ENCODE results near the gene SLC6A3.

DNA sequence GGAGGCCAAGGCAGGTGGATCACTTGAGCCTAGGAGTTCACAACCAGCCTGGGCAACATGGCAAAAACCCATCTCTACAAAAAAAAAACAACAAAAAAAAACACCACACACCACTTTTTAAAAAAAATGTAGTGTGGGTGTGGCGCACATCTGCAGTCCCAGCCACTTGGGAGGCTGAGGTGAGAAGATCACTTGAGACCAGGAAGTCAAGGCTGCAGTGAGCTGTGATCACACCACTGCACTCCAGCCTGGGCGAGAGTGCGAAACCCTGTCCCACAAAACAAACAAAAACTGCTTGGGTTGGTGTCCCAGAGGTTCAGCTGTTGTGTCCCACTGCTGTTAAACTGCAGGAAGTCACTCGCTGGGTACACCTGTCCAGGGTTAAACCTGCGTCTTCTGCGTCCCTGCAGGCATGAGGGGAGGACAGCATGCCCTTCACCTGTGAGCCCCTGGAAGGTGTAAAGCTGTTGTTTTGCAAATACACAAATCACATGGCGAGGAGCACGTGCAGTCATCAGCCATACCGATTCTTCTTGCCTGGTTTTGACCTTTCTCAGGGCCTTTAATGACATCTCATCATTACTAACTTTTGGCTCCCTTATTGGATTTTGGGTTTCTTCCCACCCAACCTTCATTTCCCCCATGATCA is 71.1 kb downstream of the SLC6A3 start:
- TF ChIP-seq, protein P1, sequence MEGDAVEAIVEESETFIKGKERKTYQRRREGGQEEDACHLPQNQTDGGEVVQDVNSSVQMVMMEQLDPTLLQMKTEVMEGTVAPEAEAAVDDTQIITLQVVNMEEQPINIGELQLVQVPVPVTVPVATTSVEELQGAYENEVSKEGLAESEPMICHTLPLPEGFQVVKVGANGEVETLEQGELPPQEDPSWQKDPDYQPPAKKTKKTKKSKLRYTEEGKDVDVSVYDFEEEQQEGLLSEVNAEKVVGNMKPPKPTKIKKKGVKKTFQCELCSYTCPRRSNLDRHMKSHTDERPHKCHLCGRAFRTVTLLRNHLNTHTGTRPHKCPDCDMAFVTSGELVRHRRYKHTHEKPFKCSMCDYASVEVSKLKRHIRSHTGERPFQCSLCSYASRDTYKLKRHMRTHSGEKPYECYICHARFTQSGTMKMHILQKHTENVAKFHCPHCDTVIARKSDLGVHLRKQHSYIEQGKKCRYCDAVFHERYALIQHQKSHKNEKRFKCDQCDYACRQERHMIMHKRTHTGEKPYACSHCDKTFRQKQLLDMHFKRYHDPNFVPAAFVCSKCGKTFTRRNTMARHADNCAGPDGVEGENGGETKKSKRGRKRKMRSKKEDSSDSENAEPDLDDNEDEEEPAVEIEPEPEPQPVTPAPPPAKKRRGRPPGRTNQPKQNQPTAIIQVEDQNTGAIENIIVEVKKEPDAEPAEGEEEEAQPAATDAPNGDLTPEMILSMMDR (conservative IDR thresholded peaks at IDR 0.05 in 1 of 2, IDR thresholded peaks at IDR 0.05 in 1 of 2; ENCODE audit: low read depth in 1 of 2, low read length in 2 of 2) = no peak
- no peak for TF ChIP-seq EZH2 (IDR thresholded peaks at IDR 0.05; ENCODE audit: low read length, missing control alignments)

Measured in fibroblast of lung (primary cell).